ENCODE measurements around the gene PEX14. TPM values are rescaled to one million over a fixed set of nuclear protein-coding genes. Genes with fewer than 3 reads are reported as not detected.

Gene PEX14
- total and polyA plus RNA-seq, 10 of the 15 experiments (the other 5 are each of a cell fraction or from before 2014, with no cell fraction given) = 1.4 to 23.2 (median 12.0) TPM

DNA sequence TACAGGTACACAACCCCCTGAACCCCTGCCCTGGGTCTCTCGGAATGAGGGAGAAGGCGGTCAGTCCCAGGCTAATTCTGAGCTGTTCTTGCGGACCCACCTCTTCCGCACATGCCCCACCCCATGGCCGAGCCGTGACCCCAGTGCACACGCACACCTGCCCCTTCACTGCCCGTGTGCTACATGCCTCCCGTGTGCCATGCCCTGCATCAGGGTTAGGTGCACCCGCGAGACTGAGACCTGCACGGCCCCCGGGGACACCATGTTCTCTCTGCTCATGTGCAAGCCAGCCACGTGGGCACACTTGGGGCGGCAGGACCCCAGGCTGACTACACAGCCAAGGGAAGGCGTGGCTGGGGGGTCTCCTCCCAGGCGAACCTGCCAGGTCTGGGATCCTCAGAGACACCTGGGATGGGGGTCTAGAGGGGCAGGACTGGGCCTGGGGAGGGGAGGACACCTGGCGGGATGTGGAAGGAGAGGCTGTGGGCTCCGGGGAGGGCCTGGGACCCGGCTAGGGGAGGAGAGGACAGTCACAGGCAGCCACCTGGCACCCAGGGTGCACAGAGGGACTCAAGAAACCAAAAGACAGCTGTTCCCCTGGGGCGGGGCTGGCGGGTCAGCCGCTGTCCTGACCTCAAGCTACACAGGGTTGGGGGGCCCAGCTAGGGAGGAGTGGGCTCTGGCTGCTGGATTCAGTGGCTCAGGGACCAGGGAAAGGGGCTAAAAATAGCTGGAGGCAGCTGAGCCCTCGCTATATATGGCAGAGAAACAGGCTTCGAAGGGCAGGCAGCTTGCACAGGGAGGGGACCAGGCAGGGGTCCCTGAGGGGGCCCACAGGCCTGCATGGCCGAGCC, 188.3 kb downstream of the PEX14 start (continued):
- TF ChIP-seq HSF1 (IDR thresholded peaks at IDR 0.05; ENCODE audit: low read depth, low read length) (no peak), KDM1A (IDR thresholded peaks at IDR 0.05; ENCODE audit: borderline replicate concordance) (no peak), HCFC1 (IDR thresholded peaks at IDR 0.05; ENCODE audit: low read length) (no peak), GATAD2B (conservative IDR thresholded peaks at IDR 0.05; ENCODE audit: low read depth) (no peak), BRCA1 (IDR thresholded peaks at IDR 0.05; ENCODE audit: low read depth, low read length) (no peak), MLLT1 (IDR thresholded peaks at IDR 0.05) (no peak), HDGF (IDR thresholded peaks at IDR 0.05) (no peak), SMARCA5 (IDR thresholded peaks at IDR 0.05) (no peak)
- TF ChIP-seq, protein P1, sequence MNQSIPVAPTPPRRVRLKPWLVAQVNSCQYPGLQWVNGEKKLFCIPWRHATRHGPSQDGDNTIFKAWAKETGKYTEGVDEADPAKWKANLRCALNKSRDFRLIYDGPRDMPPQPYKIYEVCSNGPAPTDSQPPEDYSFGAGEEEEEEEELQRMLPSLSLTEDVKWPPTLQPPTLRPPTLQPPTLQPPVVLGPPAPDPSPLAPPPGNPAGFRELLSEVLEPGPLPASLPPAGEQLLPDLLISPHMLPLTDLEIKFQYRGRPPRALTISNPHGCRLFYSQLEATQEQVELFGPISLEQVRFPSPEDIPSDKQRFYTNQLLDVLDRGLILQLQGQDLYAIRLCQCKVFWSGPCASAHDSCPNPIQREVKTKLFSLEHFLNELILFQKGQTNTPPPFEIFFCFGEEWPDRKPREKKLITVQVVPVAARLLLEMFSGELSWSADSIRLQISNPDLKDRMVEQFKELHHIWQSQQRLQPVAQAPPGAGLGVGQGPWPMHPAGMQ (IDR thresholded peaks at IDR 0.05; ENCODE audit: borderline replicate concordance) = no peak
- TF ChIP-seq, protein P2, sequence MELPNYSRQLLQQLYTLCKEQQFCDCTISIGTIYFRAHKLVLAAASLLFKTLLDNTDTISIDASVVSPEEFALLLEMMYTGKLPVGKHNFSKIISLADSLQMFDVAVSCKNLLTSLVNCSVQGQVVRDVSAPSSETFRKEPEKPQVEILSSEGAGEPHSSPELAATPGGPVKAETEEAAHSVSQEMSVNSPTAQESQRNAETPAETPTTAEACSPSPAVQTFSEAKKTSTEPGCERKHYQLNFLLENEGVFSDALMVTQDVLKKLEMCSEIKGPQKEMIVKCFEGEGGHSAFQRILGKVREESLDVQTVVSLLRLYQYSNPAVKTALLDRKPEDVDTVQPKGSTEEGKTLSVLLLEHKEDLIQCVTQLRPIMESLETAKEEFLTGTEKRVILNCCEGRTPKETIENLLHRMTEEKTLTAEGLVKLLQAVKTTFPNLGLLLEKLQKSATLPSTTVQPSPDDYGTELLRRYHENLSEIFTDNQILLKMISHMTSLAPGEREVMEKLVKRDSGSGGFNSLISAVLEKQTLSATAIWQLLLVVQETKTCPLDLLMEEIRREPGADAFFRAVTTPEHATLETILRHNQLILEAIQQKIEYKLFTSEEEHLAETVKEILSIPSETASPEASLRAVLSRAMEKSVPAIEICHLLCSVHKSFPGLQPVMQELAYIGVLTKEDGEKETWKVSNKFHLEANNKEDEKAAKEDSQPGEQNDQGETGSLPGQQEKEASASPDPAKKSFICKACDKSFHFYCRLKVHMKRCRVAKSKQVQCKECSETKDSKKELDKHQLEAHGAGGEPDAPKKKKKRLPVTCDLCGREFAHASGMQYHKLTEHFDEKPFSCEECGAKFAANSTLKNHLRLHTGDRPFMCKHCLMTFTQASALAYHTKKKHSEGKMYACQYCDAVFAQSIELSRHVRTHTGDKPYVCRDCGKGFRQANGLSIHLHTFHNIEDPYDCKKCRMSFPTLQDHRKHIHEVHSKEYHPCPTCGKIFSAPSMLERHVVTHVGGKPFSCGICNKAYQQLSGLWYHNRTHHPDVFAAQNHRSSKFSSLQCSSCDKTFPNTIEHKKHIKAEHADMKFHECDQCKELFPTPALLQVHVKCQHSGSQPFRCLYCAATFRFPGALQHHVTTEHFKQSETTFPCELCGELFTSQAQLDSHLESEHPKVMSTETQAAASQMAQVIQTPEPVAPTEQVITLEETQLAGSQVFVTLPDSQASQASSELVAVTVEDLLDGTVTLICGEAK (IDR thresholded peaks at IDR 0.05; ENCODE audit: borderline replicate concordance) = no peak
